Fibroblast of skin of right quadriceps (primary cell): ENCODE data around the gene KLB.
"Not testable (repeated sequence)": the region's sequence is repeated elsewhere in the genome, so short reads cannot be mapped to it uniquely, and the experiment has no call there.

Source experiments
- DNase-seq: peaks from one replicate; pipeline ENCODE4 v3.0.0-alpha.2; 2013

KLB gene

GRCh38 chr4:39427520-39428114 is 20.9 kb downstream of the KLB start:
- DNase-seq: no peak

GRCh38 chr4:39429476-39430334 is 23.0 kb downstream of the KLB start:
- DNase-seq: no peak

GRCh38 chr4:39433878-39434492 is 27.3 kb downstream of the KLB start:
- DNase-seq: no peak

- no peak for DNase-seq
These were observed 29.2 kb downstream of the KLB start for GRCh38 chr4:39435659-39436563.

DNA sequence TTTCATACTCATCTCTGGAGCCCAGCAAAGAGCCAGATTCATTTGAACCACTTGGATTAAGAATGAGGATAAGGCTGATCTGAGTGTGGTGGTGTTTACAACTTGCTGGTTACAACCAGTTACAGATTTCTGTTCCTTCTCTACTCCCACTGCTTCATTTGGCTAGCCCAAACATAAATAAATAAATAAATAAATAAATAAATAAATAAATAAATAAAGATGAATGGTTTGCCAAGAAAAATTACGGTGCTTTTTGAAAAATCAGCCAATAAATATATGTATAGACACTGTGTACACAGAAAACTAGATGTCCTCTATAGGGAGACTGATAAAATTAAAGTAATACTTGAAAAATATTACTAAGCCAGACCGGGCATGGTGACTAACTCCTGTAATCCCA is 34.9 kb downstream of the KLB start:
- DNase-seq: no peak

GRCh38 chr4:39442998-39443397 is 36.3 kb downstream of the KLB start:
- DNase-seq: no peak

DNA sequence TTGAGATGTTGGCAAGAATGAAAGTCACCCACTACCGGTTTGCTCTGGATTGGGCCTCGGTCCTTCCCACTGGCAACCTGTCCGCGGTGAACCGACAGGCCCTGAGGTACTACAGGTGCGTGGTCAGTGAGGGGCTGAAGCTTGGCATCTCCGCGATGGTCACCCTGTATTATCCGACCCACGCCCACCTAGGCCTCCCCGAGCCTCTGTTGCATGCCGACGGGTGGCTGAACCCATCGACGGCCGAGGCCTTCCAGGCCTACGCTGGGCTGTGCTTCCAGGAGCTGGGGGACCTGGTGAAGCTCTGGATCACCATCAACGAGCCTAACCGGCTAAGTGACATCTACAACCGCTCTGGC is 39.7 kb downstream of the KLB start:
- DNase-seq: no peak

- DNase-seq: peak; percentile 41
These were observed 40.3 kb downstream of the KLB start for GRCh38 chr4:39446842-39447573.

- no peak for DNase-seq
These were observed 43.9 kb downstream of the KLB start for GRCh38 chr4:39450618-39451017.

DNA sequence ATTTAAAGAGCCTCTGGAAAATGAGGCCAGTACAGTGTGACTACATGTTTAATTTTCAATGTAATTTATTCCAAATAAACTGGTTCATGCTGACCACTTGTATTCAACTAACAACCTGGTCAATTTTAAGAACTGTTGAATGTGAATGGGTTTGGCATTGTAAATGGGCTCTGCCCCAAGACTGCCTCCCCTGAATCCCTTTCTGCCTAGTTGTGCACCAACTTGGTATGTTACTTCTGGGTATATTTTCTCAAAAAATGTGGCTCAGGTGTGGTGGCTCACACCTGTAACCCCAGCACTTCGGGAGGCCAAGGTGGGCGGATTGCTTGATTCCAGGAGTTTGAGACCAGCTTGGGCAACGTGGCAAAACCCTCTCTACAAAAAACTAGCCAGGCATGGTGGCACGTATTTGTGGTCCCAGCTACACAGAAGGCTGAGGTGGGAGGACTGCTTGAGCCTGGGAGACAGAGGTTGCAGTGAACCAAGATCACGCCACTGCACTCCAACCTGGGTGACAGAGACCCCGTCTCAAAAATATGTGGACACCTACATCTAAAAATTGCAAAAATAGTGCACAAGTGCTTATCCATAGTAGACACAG is 44.8 kb downstream of the KLB start:
- DNase-seq: no peak

DNA sequence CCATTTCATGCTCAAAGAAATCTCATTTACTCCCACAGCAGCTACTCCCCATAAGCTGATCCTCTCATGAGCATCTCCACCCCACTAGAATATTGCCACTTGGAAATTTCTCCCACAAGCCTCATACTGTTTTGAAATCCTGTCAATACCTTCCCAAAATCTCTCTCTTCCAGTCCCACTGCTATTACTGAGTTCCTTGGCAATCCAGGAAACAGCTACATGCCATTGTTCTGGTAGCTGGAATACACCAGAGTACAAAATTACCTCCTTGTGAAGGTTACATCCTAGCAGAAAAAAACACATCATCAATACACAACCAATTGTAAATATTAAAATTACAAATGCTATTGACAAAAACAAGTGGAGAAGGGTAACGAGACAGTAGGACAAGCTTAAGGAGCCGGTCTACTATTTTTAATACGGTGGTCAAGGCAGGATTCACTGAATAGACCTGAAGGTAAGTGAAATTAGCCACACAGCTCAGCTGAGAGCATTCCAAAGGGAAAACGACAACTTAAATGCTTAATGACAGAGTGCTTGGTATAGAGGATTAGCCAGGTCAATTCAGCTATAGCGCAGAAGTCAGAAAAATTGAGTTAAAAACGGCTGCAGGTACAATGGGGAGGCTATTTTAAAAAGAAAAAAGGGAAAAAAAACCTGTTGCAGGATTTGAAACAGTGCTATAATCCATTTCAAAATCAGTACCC is 45.6 kb downstream of the KLB start:
- no peak for DNase-seq

DNA sequence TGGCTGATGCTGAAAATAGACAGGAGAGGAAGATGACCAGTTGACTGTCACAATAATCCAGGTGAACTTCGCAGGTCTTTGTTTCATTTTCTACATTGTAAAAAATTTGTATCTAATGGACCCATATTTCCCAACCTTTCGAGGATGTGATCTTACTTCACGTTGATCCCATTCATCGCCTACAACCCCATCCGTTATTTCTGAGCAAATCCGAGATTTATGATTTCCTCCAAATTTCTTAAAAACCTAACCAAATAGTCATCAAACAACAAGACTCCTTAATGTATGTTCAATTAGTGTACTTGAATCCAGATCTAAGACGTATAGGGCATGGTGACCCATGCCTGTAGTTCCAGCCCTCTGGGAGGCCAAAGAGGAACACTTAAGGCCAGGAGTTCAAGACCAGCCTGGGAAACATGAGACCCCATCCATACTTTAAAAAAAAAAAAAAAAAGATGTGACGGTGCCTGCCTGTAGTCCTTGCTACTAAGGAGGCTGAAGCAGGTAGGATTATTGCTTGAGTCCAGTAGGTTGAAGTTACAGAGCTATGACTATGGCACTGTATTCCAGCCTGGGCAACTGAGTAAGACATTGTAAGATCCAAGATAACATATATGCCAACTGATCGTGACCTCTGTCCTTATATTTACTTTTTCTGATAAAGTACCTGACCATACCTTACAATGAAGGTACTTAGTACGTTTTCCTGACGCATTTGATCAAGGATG is 46.3 kb downstream of the KLB start:
- DNase-seq: no peak

DNA sequence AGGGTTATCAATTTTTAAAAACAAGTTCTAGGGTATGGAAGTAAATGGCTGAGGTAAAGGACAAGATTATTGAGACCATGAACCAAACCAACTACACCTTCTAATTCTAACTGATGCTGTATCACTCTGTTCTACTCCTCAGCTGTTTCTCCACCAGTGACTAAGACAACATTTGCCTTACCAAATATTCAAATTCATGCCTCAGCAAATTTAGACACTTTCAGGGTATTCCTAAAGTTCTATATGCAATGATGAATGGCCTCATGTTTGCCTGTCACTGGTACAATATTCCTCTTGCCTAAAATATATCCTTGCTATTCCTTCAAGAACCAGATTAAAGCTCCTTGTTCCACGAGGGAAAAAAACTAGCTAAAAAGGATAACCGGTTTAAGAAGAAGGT is 47.0 kb downstream of the KLB start:
- DNase-seq: no peak

GRCh38 chr4:39455486-39455885 is 48.8 kb downstream of the KLB start:
- DNase-seq: no peak

DNA sequence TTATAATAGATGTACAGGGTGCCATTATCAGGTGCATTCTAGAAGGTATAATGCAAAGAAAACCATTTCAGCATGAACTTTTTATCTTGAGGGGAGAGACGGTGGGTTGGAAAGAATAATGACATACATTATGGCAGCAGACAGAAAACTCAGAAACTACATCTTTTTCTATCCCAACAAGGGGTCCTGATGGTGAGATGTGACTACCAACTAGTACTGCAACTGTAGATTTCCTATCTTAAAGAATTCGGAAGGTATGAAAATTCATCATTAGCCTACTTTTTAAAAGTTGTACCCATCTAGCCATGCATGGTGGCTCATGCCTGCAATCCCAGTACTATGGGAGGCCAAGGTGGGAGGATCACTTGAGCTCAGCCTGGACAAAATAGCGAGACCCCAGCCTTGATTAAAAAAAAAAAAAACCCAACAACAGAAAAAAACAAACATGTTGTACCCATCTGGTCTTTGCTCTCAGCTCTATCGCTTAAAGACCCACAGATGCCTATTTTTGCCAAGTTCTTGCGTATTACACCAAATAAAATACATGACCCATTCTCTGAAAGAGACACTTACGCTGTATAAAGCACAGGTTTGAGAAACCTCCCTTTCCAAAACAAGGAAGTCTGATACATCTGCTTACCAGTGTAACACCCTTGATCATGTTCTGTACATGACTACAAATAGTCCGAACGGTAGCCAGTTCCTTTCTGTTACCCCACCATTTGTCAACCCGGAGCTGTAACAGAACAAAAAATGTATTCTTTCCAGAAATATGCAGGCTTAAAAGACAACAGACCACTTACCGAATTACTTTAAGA is 50.4 kb downstream of the KLB start:
- DNase-seq: no peak

GRCh38 chr4:39458161-39458504 is 51.4 kb downstream of the KLB start:
- not testable (repeated sequence) for DNase-seq

- peak; percentile 99 for DNase-seq
These were observed 52.0 kb downstream of the KLB start, which contains the start of the genes LIAS and RPL9 for GRCh38 chr4:39458505-39459300. Gene LIAS (plus strand): TSS chr4:39459056. CDS start chr4:39459118, 62 bp downstream. Gene RPL9 (minus strand): TSS chr4:39458922. CDS start chr4:39458439, 483 bp downstream.

- peak; percentile 84 for DNase-seq
These were observed 58.3 kb downstream of the KLB start for GRCh38 chr4:39464886-39465501.
